ENCODE measurements around the gene MAPKAP1.
"Not testable (repeated sequence)": the region's sequence is repeated elsewhere in the genome, so short reads cannot be mapped to it uniquely, and the experiment has no call there.

The MAPKAP1 gene

DNA sequence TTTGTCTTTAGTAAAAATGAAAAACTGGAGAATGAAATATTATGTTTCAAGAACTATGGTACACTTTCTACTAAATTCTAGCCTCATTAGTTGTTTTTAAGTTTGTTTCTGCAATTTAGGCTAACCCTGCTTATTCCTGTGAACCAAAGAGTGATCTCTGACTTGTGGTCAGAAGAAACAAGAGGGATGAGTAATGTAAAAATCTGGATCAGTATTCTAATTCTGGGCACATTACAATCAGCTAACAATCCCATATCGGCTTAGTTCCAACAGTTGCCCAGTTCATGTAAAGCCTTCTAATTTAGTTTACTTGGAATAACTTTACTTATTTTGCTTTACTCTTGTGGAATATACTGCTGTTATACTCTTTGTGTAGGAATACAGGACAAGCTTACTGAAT is 134.5 kb downstream of the MAPKAP1 start:
- H3K4me3 ChIP-seq (ENCODE audit: low read depth in 1 of 2, low read length in 2 of 2); H3K9me3 ChIP-seq (ENCODE audit: control insufficient read depth in 1 of 2, low read length in 2 of 2); H3K36me3 ChIP-seq (ENCODE audit: control insufficient read depth in 1 of 2, insufficient read depth in 2 of 2, low read length in 2 of 2); H3K27me3 ChIP-seq (ENCODE audit: low read depth, low read length); H3K27ac ChIP-seq (ENCODE audit: low read length): not testable (repeated sequence)
- peaks cover 0 to 13% of the 10 kb centered on the region in 2 donors for H3K4me1 ChIP-seq (ENCODE audit: control insufficient read depth in 1 of 2, insufficient read depth in 2 of 2, low read length in 2 of 2)

DNA sequence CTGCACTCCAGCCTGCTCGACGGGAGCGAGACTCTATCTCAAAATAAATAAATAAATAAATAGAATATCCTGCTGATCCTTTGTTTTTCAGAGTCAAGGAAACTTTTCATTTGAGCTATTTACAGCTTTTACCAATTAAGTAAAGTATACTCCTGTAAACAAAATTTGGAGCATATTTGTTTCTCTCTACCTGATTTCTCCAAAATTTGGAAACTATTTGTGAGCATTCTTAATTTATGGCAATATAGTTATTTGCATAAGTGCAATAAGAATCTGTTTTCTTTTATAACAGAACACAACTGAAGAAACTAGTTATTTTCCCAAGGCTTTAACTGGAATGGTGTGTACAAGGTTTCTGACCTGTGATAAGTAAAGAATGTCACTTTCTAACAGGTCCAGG is 135.2 kb downstream of the MAPKAP1 start:
- H3K27ac ChIP-seq (ENCODE audit: low read length); H3K4me3 ChIP-seq (ENCODE audit: low read depth in 1 of 2, low read length in 2 of 2); H3K9me3 ChIP-seq (ENCODE audit: control insufficient read depth in 1 of 2, low read length in 2 of 2); H3K36me3 ChIP-seq (ENCODE audit: control insufficient read depth in 1 of 2, insufficient read depth in 2 of 2, low read length in 2 of 2); H3K27me3 ChIP-seq (ENCODE audit: low read depth, low read length): not testable (repeated sequence)
- H3K4me1 ChIP-seq (ENCODE audit: control insufficient read depth in 1 of 2, insufficient read depth in 2 of 2, low read length in 2 of 2), result peaks cover 0 to 13% of the 10 kb centered on the region in 2 donors

DNA sequence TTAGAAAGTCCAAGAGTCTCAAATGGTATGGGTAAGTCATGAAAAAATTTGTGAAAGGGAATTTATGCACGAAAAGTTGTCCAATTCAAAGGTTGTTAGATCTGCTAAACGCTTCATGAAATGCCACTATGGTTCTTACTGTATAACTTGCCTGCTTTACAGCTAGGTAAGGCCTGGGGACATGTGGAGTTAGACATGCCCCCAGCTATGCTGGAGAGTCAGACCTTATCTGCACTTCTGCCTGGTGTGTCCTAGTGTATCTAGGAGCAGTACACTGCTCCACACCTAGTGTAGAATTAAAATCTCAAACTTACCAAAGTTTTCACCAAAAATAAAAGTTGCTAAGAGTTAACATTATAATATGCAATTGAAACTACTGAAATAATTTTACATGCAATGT is 136.8 kb downstream of the MAPKAP1 start:
- H3K4me3 ChIP-seq (ENCODE audit: low read depth in 1 of 2, low read length in 2 of 2), result no peak overlapping the region
- H3K27ac ChIP-seq (ENCODE audit: low read length), result no peak overlapping the region
- no peaks in the 10 kb centered on the region for H3K9me3 ChIP-seq (ENCODE audit: control insufficient read depth in 1 of 2, low read length in 2 of 2)
- no peaks in the 10 kb centered on the region for H3K27me3 ChIP-seq (ENCODE audit: low read depth, low read length)
- peaks cover 0 to 13% of the 10 kb centered on the region in 2 donors for H3K4me1 ChIP-seq (ENCODE audit: control insufficient read depth in 1 of 2, insufficient read depth in 2 of 2, low read length in 2 of 2)
- no peaks in the 10 kb centered on the region for H3K36me3 ChIP-seq (ENCODE audit: control insufficient read depth in 1 of 2, insufficient read depth in 2 of 2, low read length in 2 of 2)

DNA sequence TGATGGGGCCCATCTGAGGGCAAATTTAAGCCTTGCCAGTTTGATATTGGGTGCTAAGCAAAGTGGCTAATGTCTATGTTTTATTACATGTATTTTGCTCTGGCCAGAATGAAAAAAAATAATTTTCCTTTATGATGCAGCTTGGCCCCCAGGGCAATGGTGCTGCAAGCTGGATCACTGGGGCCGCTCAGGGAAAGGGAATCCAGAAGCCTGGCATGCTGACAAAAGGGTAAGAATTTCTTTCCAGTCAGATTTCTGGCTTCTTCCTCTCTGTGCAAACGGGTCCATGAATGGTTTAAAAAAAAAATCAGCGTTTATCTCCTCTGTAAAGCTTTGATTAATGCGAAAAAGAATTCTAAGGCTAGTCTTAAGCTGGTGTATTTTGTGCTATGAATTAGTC is 138.4 kb downstream of the MAPKAP1 start:
- Histone ChIP-seq H3K9me3 (ENCODE audit: control insufficient read depth in 1 of 2, low read length in 2 of 2) (no peaks in the 10 kb centered on the region), H3K4me1 (ENCODE audit: control insufficient read depth in 1 of 2, insufficient read depth in 2 of 2, low read length in 2 of 2) (peaks cover 0 to 10% of the 10 kb centered on the region in 2 donors), H3K27me3 (ENCODE audit: low read depth, low read length) (no peaks in the 10 kb centered on the region), H3K4me3 (ENCODE audit: low read depth in 1 of 2, low read length in 2 of 2) (no peak overlapping the region), H3K36me3 (ENCODE audit: control insufficient read depth in 1 of 2, insufficient read depth in 2 of 2, low read length in 2 of 2) (no peaks in the 10 kb centered on the region), H3K27ac (ENCODE audit: low read length) (no peak overlapping the region)

DNA sequence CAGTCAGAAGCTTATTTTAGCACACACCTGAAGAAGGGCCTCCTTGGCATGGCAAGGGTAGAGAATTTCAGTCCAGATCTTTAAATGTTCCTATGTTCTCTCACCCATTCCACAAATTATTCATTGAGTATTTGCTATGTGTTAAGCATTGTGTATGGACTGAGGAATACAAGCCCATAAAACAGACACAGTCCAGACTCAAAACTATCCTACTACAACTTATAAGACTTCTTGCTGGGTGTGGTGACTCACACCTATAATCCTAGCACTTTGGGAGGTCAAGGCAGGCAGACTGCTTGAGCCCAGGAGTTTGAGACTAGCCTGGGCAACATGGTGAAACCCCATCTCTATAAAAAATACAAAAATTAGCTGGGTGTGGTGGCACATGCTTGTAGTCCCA is 141.0 kb downstream of the MAPKAP1 start:
- H3K36me3 ChIP-seq (ENCODE audit: control insufficient read depth in 1 of 2, insufficient read depth in 2 of 2, low read length in 2 of 2); H3K4me1 ChIP-seq (ENCODE audit: control insufficient read depth in 1 of 2, insufficient read depth in 2 of 2, low read length in 2 of 2); H3K27ac ChIP-seq (ENCODE audit: low read length); H3K27me3 ChIP-seq (ENCODE audit: low read depth, low read length); H3K9me3 ChIP-seq (ENCODE audit: control insufficient read depth in 1 of 2, low read length in 2 of 2); H3K4me3 ChIP-seq (ENCODE audit: low read depth in 1 of 2, low read length in 2 of 2): not testable (repeated sequence)

DNA sequence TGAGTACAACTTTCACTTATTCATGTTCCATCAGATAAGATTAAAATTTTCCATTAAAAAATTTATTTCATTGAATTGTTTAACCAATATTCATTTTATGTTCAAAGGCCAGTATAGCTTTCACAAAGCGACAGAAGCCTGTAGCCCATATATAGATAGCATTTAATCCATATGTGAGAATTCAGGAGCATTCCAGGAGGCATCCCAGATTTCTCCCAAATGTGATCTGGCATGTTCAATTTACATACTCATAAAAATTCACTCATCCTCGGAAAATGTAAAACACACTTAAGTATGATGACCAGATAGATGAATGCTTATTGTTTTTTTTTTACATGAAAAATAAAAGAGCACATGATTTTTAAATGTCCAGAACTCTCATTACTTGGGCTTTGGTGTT is 141.9 kb downstream of the MAPKAP1 start:
- H3K36me3 ChIP-seq (ENCODE audit: control insufficient read depth in 1 of 2, insufficient read depth in 2 of 2, low read length in 2 of 2), result no peaks in the 10 kb centered on the region
- H3K27ac ChIP-seq (ENCODE audit: low read length), result no peak overlapping the region
- H3K4me1 ChIP-seq (ENCODE audit: control insufficient read depth in 1 of 2, insufficient read depth in 2 of 2, low read length in 2 of 2), result peaks cover 0 to 7% of the 10 kb centered on the region in 2 donors
- H3K9me3 ChIP-seq (ENCODE audit: control insufficient read depth in 1 of 2, low read length in 2 of 2), result no peaks in the 10 kb centered on the region
- no peaks in the 10 kb centered on the region for H3K27me3 ChIP-seq (ENCODE audit: low read depth, low read length)
- no peak overlapping the region for H3K4me3 ChIP-seq (ENCODE audit: low read depth in 1 of 2, low read length in 2 of 2)

DNA sequence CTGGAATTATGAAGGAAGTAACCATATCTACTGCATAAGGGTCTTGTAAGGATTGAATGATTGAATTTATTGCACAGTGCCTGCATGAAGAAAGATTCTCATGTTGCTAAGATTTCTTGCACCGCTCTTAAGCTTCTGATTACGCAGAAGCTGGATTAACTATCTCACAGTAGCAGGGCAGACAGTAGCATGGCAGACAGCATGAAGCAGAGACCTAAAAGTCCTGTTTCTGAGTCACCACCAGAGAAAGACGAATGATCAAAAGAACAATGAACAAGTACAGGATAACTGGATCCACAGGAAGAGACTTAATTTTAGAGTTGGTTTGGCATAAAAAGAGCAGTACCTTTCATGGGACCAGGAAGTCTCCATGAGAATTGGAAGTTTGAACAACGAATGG is 142.4 kb downstream of the MAPKAP1 start:
- peaks cover 0 to 7% of the 10 kb centered on the region in 2 donors for H3K4me1 ChIP-seq (ENCODE audit: control insufficient read depth in 1 of 2, insufficient read depth in 2 of 2, low read length in 2 of 2)
- H3K27ac ChIP-seq (ENCODE audit: low read length), result no peak overlapping the region
- H3K4me3 ChIP-seq (ENCODE audit: low read depth in 1 of 2, low read length in 2 of 2), result no peak overlapping the region
- H3K9me3 ChIP-seq (ENCODE audit: control insufficient read depth in 1 of 2, low read length in 2 of 2), result no peaks in the 10 kb centered on the region
- no peaks in the 10 kb centered on the region for H3K27me3 ChIP-seq (ENCODE audit: low read depth, low read length)
- H3K36me3 ChIP-seq (ENCODE audit: control insufficient read depth in 1 of 2, insufficient read depth in 2 of 2, low read length in 2 of 2), result no peaks in the 10 kb centered on the region

DNA sequence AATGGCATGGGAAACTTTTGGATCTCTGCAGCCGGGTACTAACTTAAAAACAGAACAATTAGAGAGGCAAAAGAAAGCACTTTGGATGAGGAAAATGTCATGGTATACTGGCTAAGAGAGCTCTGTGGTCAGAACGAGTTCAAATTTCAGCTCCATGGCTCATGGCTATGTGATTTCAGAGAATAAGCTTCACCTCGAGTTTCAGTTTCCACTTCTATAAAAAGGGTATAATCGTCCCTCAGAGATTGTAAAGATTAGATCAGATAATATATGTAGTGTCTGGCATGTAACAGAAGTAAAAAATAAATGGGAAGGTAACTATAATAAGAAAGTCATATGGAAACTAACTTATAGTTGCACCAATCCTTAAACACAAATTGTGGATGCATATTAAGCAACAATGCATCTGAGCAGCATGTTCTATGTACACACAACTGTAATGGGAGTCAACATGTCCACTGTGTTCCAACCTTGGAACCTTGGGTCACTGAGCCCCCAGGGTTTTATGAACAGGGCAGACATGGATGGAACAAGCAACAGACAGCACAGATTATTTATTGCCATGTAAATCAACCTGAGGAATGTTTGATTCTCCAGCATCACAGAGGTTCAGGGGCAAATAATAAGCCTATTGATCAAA is 145.4 kb downstream of the MAPKAP1 start:
- H3K27me3 ChIP-seq (ENCODE audit: low read depth, low read length), result no peaks in the 10 kb centered on the region
- H3K4me3 ChIP-seq (ENCODE audit: low read depth in 1 of 2, low read length in 2 of 2), result no peak overlapping the region
- H3K27ac ChIP-seq (ENCODE audit: low read length), result no peak overlapping the region
- no peaks in the 10 kb centered on the region for H3K36me3 ChIP-seq (ENCODE audit: control insufficient read depth in 1 of 2, insufficient read depth in 2 of 2, low read length in 2 of 2)
- H3K4me1 ChIP-seq (ENCODE audit: control insufficient read depth in 1 of 2, insufficient read depth in 2 of 2, low read length in 2 of 2), result no peaks in the 10 kb centered on the region
- no peaks in the 10 kb centered on the region for H3K9me3 ChIP-seq (ENCODE audit: control insufficient read depth in 1 of 2, low read length in 2 of 2)

DNA sequence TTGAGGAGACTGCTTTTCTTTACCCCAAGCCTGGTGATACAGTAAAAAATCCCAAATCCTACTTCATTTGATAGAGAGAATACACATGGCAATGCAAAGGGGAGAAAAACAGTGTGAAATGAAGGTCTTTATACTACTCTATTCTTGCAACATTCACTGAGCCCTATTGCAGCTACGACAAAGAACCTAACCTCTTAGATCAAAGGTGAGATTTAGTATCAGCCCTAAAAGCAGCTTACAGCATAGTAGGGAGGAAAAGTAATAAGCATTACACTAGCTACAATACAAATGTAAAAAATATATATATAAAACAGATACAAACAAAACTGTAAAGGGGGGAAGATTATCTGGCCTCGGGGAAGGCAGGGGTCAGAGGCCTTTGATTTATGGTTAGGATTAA is 147.1 kb downstream of the MAPKAP1 start:
- Histone ChIP-seq H3K27me3 (ENCODE audit: low read depth, low read length) (no peaks in the 10 kb centered on the region), H3K27ac (ENCODE audit: low read length) (no peak overlapping the region), H3K36me3 (ENCODE audit: control insufficient read depth in 1 of 2, insufficient read depth in 2 of 2, low read length in 2 of 2) (no peaks in the 10 kb centered on the region), H3K4me1 (ENCODE audit: control insufficient read depth in 1 of 2, insufficient read depth in 2 of 2, low read length in 2 of 2) (no peaks in the 10 kb centered on the region), H3K4me3 (ENCODE audit: low read depth in 1 of 2, low read length in 2 of 2) (no peak overlapping the region), H3K9me3 (ENCODE audit: control insufficient read depth in 1 of 2, low read length in 2 of 2) (no peaks in the 10 kb centered on the region)

DNA sequence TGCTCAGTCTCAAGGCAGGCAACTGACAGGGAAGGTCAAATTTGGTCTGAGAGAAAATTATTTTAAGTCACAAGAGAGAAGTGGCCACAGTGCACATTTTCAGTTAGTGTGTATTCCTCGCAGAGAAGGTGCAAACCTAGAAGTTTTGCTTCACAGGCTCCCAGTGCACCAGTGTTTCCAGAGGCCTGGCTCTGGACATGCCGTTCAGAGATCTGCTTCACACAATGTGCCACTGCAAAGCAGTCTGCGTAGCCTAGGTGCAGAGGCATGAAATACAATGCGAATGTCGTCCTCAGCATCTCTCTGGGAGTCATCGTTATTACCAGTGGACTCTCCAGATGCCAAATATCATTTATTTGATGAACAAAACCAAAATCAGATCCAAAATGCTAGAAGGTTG is 147.8 kb downstream of the MAPKAP1 start:
- no peaks in the 10 kb centered on the region for H3K9me3 ChIP-seq (ENCODE audit: control insufficient read depth in 1 of 2, low read length in 2 of 2)
- no peak overlapping the region for H3K4me3 ChIP-seq (ENCODE audit: low read depth in 1 of 2, low read length in 2 of 2)
- no peaks in the 10 kb centered on the region for H3K36me3 ChIP-seq (ENCODE audit: control insufficient read depth in 1 of 2, insufficient read depth in 2 of 2, low read length in 2 of 2)
- no peak overlapping the region for H3K27ac ChIP-seq (ENCODE audit: low read length)
- no peaks in the 10 kb centered on the region for H3K4me1 ChIP-seq (ENCODE audit: control insufficient read depth in 1 of 2, insufficient read depth in 2 of 2, low read length in 2 of 2)
- no peaks in the 10 kb centered on the region for H3K27me3 ChIP-seq (ENCODE audit: low read depth, low read length)

DNA sequence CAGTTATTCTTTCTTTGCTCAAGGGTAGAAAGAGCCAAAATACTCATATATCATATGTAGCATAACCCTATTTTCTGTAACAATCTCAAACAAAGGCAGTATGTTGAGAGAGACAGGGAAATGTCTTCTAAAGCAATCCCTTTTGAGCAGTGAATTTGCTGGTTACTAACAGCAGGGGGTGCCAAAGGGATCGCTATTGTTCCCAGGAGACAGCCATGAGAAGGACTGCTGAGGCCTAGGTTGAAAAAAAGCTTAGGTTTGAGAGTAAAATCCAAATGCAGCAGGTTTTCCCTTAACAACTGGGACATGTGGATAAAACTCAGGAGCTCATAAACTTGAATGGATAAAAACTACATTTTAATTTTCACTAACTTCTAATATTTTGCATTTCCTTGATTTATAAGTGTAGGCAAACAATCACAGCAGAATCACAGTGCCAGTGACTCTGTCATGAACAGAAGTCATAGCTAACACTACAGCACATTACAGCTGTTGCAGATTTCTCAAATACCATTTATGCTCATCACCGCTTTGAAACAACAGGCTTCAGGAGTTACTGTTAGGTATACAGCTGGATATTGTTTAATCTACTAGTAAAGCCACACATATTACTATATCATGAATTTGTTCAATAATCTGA is 148.4 kb downstream of the MAPKAP1 start:
- Histone ChIP-seq H3K4me1 (ENCODE audit: control insufficient read depth in 1 of 2, insufficient read depth in 2 of 2, low read length in 2 of 2) (no peaks in the 10 kb centered on the region), H3K27me3 (ENCODE audit: low read depth, low read length) (no peaks in the 10 kb centered on the region), H3K27ac (ENCODE audit: low read length) (no peak overlapping the region), H3K9me3 (ENCODE audit: control insufficient read depth in 1 of 2, low read length in 2 of 2) (no peaks in the 10 kb centered on the region), H3K4me3 (ENCODE audit: low read depth in 1 of 2, low read length in 2 of 2) (no peak overlapping the region), H3K36me3 (ENCODE audit: control insufficient read depth in 1 of 2, insufficient read depth in 2 of 2, low read length in 2 of 2) (no peaks in the 10 kb centered on the region)
